ENCODE measurements around the gene PPOX. TPM values are rescaled to one million over a fixed set of nuclear protein-coding genes. Genes with fewer than 3 reads are reported as not detected.

The PPOX gene
- total RNA-seq, 2 donors from 2014 or later, result 18.2 to 33.6 TPM

GRCh38 chr1:161198897-161199431, 32.7 kb downstream of the PPOX start, which contains the start of gene ADAMTS4:
TSS of gene ADAMTS4 (minus strand) at chr1:161199054. CDS start at chr1:161198627, 427 bp downstream.
- no peak for DNase-seq (ENCODE audit: low spot score)
- ATAC-seq (ENCODE audit: insufficient number of reproducible peaks, low FRiP score, low read depth), result no peak
- H3K4me1 ChIP-seq (ENCODE audit: control insufficient read depth in 1 of 2, low read depth in 2 of 2), result peaks cover 10 to 35% of the 10 kb centered on the region in 2 donors
- H3K9me3 ChIP-seq, result no peaks in the 10 kb centered on the region
- H3K27me3 ChIP-seq (replicated peaks; ENCODE audit: insufficient read depth), result no peaks in the 10 kb centered on the region
- H3K27ac ChIP-seq, result peak within 1 kb of the TSS; percentile 94 to 99
- TF ChIP-seq CTCF (IDR thresholded peaks at IDR 0.05), result no peak
- H3K36me3 ChIP-seq, result no peaks in the 10 kb centered on the region
- H3K4me3 ChIP-seq, result peak within 1 kb of the TSS; percentile 40

GRCh38 chr1:161199506-161200139, 33.4 kb downstream of the PPOX start:
- peaks cover 10 to 35% of the 10 kb centered on the region in 2 donors for H3K4me1 ChIP-seq (ENCODE audit: control insufficient read depth in 1 of 2, low read depth in 2 of 2)
- ATAC-seq (ENCODE audit: insufficient number of reproducible peaks, low FRiP score, low read depth) (no peak), DNase-seq (ENCODE audit: low spot score) (no peak)
- no peaks in the 10 kb centered on the region for H3K27me3 ChIP-seq (replicated peaks; ENCODE audit: insufficient read depth)
- H3K9me3 ChIP-seq, result no peaks in the 10 kb centered on the region
- no peak overlapping the region for H3K4me3 ChIP-seq
- TF ChIP-seq CTCF (IDR thresholded peaks at IDR 0.05), result no peak
- H3K27ac ChIP-seq, result peak overlapping the region; percentile 94 to 99
- H3K36me3 ChIP-seq, result no peaks in the 10 kb centered on the region

GRCh38 chr1:161200421-161200991, 34.3 kb downstream of the PPOX start:
- no peaks in the 10 kb centered on the region for H3K36me3 ChIP-seq
- no peak for TF ChIP-seq CTCF (IDR thresholded peaks at IDR 0.05)
- no peaks in the 10 kb centered on the region for H3K27me3 ChIP-seq (replicated peaks; ENCODE audit: insufficient read depth)
- peak overlapping the region; percentile 94 to 99 for H3K27ac ChIP-seq
- no peak overlapping the region for H3K4me3 ChIP-seq
- H3K9me3 ChIP-seq, result no peaks in the 10 kb centered on the region
- DNase-seq (ENCODE audit: low spot score) (no peak), ATAC-seq (ENCODE audit: insufficient number of reproducible peaks, low FRiP score, low read depth) (no peak)
- H3K4me1 ChIP-seq (ENCODE audit: control insufficient read depth in 1 of 2, low read depth in 2 of 2), result peaks cover 13 to 35% of the 10 kb centered on the region in 2 donors

- H3K4me1 ChIP-seq (ENCODE audit: control insufficient read depth in 1 of 2, low read depth in 2 of 2), result peaks cover 13 to 35% of the 10 kb centered on the region in 2 donors
Observed at GRCh38 chr1:161200992-161201835, 35.0 kb downstream of the PPOX start.

More at GRCh38 chr1:161200992-161201835, 35.0 kb downstream of the PPOX start:
- Histone ChIP-seq H3K27me3 (replicated peaks; ENCODE audit: insufficient read depth) (no peaks in the 10 kb centered on the region), H3K27ac (peak overlapping the region; percentile 94 to 99), H3K4me3 (peak overlapping the region; percentile 86), H3K9me3 (no peaks in the 10 kb centered on the region), H3K36me3 (peaks cover under 1% of the 10 kb centered on the region)
- no peak for TF ChIP-seq CTCF (IDR thresholded peaks at IDR 0.05)
- ATAC-seq (ENCODE audit: insufficient number of reproducible peaks, low FRiP score, low read depth), result no peak
- DNase-seq (ENCODE audit: low spot score), result no peak

Data from thoracic aorta (tissue), 2 donors.